Large intestine (tissue), 3 donors: ENCODE measurements around the gene MRPL50. TPM values are rescaled to one million over a fixed set of nuclear protein-coding genes. Genes with fewer than 3 reads are reported as not detected.
A peak's percentile ranks its signal among the peaks of the same experiment; 100 is the strongest.

ENCODE experiments used
- DNase-seq, 2 donors: peaks; one replicate each; pipeline versions ENCODE4 v3.0.0 to v3.0.0-alpha.2; 2013
- H3K27ac ChIP-seq: one replicate; pipeline ENCODE4 v1.5.1; 2013; ENCODE audit warnings: low read length
- H3K27me3 ChIP-seq: 2 replicates; pipeline ENCODE4 v1.6.1; 2013; ENCODE audit warnings: low read length; ENCODE audit not compliant: control insufficient read depth, insufficient read depth
- H3K36me3 ChIP-seq: 2 replicates; pipeline ENCODE4 v1.6.1; 2013; ENCODE audit warnings: low read length; ENCODE audit not compliant: control insufficient read depth, insufficient read depth
- H3K4me1 ChIP-seq: one replicate; pipeline ENCODE4 v1.6.1; 2013; ENCODE audit warnings: low read length; ENCODE audit not compliant: control insufficient read depth, insufficient read depth
- H3K4me3 ChIP-seq: one replicate; pipeline ENCODE4 v1.5.1; 2013; ENCODE audit warnings: low read length
- H3K9me3 ChIP-seq: one replicate; pipeline ENCODE4 v1.6.1; 2013; ENCODE audit warnings: mild to moderate bottlenecking, low read depth, low read length, moderate library complexity; ENCODE audit not compliant: control insufficient read depth
- WGBS: methylation state at CpG from one replicate; pipeline ENCODE4 v1.1.5; 2013; ENCODE audit warnings: low lambda C conversion rate; ENCODE audit not compliant: insufficient coverage; 5-methylcytosine and 5-hydroxymethylcytosine counted together
- polyA plus RNA-seq: library from polyadenylated mRNA; unstranded; fragments of 120-200 nt; gene quantifications from one replicate; pipeline ENCODE4 v1.2.1, GENCODE V29; 2013

Gene MRPL50
- polyA plus RNA-seq, 1 donor = 27.5 TPM

DNA sequence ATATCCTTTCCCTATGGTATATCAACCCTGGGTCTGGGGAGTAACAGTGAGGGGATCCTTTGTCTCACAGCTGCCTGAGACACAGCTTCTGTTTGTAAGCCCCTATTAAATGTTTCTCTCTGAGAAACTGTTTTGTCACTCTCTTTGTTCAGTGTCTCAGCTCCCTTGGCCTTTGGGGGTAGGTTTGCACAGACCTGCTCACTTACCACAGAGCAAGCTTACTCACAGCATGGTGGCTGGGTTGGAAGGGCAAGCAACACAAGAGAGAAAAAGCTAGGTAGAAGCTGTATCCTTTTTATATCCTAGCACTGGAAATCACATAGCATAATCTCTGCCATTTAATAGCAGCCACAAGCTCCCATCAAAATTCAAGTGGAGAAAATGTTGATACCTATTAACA lies 18.1 kb downstream of the MRPL50 start:
- no peaks in the 10 kb centered on the region for H3K36me3 ChIP-seq
- no peaks in the 10 kb centered on the region for H3K4me1 ChIP-seq
- no peak for DNase-seq
- H3K27me3 ChIP-seq = no peaks in the 10 kb centered on the region
- peaks cover 11% of the 10 kb centered on the region for H3K9me3 ChIP-seq
- no peak overlapping the region for H3K4me3 ChIP-seq
- H3K27ac ChIP-seq = no peak overlapping the region

DNA sequence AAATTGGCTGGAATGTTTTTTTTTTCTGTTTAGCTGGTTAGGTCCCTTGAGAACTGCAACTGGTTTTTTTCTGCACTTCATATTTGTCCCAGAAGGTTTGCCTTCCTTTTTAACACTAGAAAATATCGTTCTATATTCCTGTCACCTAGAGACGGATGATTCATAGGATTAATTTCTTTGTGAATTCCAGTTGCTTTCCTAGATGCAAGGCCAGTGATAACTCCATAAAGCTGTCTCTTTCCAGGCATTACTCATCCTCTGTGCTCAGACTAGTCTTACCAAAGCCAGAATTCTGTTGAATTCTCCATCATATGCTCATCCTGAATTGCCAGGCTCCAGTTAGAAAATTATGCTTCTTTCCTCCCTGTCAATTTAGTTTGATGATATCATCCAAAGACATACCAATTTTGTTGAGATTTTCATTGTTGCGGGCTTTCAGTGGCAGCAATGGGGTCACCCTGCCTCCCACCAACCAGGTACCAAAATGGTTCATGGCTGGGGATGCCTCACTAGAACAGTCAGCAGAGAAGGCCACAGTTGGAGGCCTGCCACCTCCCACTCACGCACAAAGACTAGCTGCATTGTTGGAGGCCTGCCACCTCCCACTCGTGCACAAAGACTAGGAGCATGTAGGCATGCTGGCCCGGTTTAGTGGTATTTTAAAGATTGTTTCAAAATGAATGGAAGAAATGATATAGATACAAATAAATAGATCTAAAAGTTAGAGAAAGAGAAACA lies 22.1 kb downstream of the MRPL50 start:
- H3K4me1 ChIP-seq = no peaks in the 10 kb centered on the region
- H3K36me3 ChIP-seq = no peaks in the 10 kb centered on the region
- no peaks in the 10 kb centered on the region for H3K27me3 ChIP-seq
- H3K4me3 ChIP-seq = no peak overlapping the region
- H3K9me3 ChIP-seq = no peaks in the 10 kb centered on the region
- 100% methylated on average over 2 of the region's 6 CpGs for WGBS
- no peak overlapping the region for H3K27ac ChIP-seq
- DNase-seq = no peak

DNA sequence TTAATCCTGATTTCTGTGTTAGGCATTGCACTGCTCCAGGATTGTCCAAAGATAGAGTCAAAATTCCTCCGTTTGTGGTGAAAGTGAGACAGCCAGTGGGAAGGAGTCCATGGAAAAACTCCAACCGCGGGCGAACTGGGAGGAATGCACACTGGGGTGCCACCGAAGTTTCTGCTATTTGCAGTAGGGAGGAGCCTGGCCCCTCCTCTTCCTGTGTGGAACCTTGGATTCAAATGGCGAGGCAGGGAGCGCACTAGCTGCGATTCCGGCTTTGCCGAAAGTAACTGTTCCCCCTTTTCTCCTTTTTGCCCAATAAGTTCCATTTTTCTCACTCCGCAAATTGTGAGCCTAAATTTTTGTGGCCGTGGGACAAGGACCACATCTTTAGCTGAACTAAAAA lies 22.9 kb downstream of the MRPL50 start:
- no peaks in the 10 kb centered on the region for H3K9me3 ChIP-seq
- no peaks in the 10 kb centered on the region for H3K27me3 ChIP-seq
- peaks cover 4% of the 10 kb centered on the region for H3K4me1 ChIP-seq
- H3K36me3 ChIP-seq = no peaks in the 10 kb centered on the region
- no peak overlapping the region for H3K4me3 ChIP-seq
- WGBS = 96% methylated on average over 4 of the region's 12 CpGs
- no peak overlapping the region for H3K27ac ChIP-seq
- no peak for DNase-seq

- no peak for DNase-seq
- no peak overlapping the region for H3K27ac ChIP-seq
- H3K9me3 ChIP-seq = no peaks in the 10 kb centered on the region
- no CpG with 5 or more reads among the region's 2 CpGs for WGBS
- no peak overlapping the region for H3K4me3 ChIP-seq
- H3K4me1 ChIP-seq = peaks cover 9% of the 10 kb centered on the region
- no peaks in the 10 kb centered on the region for H3K36me3 ChIP-seq
- H3K27me3 ChIP-seq = no peaks in the 10 kb centered on the region
Observed at GRCh38 chr9:101372327-101373118, 25.9 kb downstream of the MRPL50 start.

DNA sequence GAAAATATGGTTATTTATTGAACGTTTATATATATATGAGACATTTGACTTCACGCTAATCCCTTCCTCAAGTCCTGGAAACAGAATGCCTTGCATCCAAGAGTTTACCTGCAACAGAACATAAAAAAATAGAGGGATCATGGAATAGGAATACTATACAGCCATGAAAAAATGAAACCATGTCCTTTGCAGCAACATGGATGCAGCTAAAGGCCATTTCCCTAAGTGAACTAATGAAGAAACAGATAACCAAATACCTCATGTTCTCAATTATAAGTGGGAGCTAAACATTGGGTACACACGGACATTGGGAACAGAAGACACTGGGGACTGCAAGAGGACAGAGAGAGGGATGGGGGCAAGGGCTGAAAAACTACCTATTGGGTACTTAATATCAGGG lies 26.6 kb downstream of the MRPL50 start:
- H3K27ac ChIP-seq = no peak overlapping the region
- peaks cover 12% of the 10 kb centered on the region for H3K4me1 ChIP-seq
- H3K27me3 ChIP-seq = no peaks in the 10 kb centered on the region
- DNase-seq = no peak
- H3K36me3 ChIP-seq = no peaks in the 10 kb centered on the region
- no peaks in the 10 kb centered on the region for H3K9me3 ChIP-seq
- H3K4me3 ChIP-seq = no peak overlapping the region
- WGBS = 100% methylated on average over 2 of the region's 3 CpGs

GRCh38 chr9:101369884-101370531 lies 28.4 kb downstream of the MRPL50 start:
- Histone ChIP-seq H3K9me3 (no peaks in the 10 kb centered on the region), H3K36me3 (no peaks in the 10 kb centered on the region), H3K27ac (peak overlapping the region; percentile 35), H3K27me3 (no peaks in the 10 kb centered on the region), H3K4me3 (no peak overlapping the region), H3K4me1 (peaks cover 24% of the 10 kb centered on the region)
- no CpG with 5 or more reads among the region's 2 CpGs for WGBS
- DNase-seq = no peak

GRCh38 chr9:101369286-101369685 lies 29.1 kb downstream of the MRPL50 start:
- no peaks in the 10 kb centered on the region for H3K36me3 ChIP-seq
- WGBS = no CpG with 5 or more reads among the region's 2 CpGs
- no peaks in the 10 kb centered on the region for H3K27me3 ChIP-seq
- H3K9me3 ChIP-seq = no peaks in the 10 kb centered on the region
- H3K4me1 ChIP-seq = peaks cover 24% of the 10 kb centered on the region
- DNase-seq = no peak
- no peak overlapping the region for H3K4me3 ChIP-seq
- no peak overlapping the region for H3K27ac ChIP-seq

- H3K4me3 ChIP-seq = no peak overlapping the region
- H3K36me3 ChIP-seq = no peaks in the 10 kb centered on the region
- peaks cover 24% of the 10 kb centered on the region for H3K4me1 ChIP-seq
- peak overlapping the region; percentile 64 for H3K27ac ChIP-seq
- WGBS = no CpG with 5 or more reads among the region's 3 CpGs
- H3K9me3 ChIP-seq = no peaks in the 10 kb centered on the region
- H3K27me3 ChIP-seq = no peaks in the 10 kb centered on the region
- DNase-seq = no peak
Observed at GRCh38 chr9:101367323-101367722, 31.1 kb downstream of the MRPL50 start.

DNA sequence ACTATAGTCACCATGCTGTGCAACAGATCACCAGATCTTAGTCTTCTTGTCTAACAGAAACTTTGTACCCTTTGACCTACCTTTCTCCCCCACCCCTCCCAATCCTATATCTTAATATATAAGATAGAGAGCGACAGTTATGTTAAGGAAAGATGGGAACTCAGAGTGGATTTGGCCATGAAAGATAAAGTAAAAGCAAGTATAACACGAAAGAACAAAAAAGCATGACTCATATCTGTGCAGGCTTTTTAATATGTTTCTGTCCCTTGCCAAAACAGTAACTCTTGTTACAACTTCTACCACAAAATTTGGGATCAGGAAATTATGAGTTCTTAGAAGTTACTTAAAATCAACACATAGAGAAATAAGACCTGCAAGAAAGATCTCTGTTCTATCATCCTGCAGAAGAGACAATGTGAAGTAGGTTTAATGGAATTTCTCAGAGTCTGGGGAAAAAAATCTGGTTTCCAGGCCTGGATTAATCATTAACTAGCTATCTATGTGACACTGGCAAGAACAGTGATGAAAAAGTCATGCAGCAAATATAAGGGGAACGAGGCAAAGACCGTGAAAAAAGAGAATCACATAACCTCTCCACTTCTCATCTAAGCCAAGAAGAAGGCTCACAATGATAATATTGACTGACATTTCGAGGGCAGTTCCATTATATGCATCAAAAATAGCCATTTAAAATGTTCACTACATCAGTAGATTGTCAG lies 32.2 kb downstream of the MRPL50 start:
- no peaks in the 10 kb centered on the region for H3K9me3 ChIP-seq
- 0% methylated on average over 2 of the region's 5 CpGs for WGBS
- peak overlapping the region; percentile 64 for H3K27ac ChIP-seq
- H3K4me3 ChIP-seq = no peak overlapping the region
- H3K36me3 ChIP-seq = no peaks in the 10 kb centered on the region
- DNase-seq = peak; percentile 18 to 71
- peaks cover 23% of the 10 kb centered on the region for H3K4me1 ChIP-seq
- H3K27me3 ChIP-seq = no peaks in the 10 kb centered on the region

DNA sequence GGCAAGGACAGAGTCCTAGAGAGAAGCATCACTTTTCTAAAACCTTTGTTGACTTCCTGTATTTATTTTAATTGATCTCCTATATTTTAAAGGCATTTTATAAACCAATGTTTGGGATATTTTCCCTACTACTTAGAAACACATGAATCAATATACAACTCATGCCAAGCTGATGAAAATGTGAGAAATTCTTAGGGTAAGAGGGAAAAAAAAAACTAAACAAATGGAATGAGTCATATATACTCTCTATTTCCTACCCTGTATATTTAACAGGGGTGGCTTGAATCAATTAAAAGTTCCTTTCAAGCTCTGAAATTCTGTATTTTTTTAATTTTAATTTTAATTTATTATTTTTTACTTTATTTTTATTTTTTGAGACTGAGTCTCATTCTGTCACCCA lies 33.2 kb downstream of the MRPL50 start:
- Histone ChIP-seq H3K9me3 (no peaks in the 10 kb centered on the region), H3K4me1 (peaks cover 18% of the 10 kb centered on the region), H3K36me3 (no peaks in the 10 kb centered on the region), H3K4me3 (no peak overlapping the region), H3K27ac (peak overlapping the region; percentile 64), H3K27me3 (no peaks in the 10 kb centered on the region)
- no peak for DNase-seq
